K562 (cell line): ENCODE results near the gene NPAS3.

Experiments
- CEBPZ ChIP-seq: fragments of 150-350 bp; IDR thresholded peaks from 2 replicates; pipeline ENCODE4 v1.6.1; 2014; ENCODE audit warnings: low read depth, mild to moderate bottlenecking, low read length, borderline replicate concordance
- GATA2 ChIP-seq: sonication (generic); formaldehyde crosslinking; IDR thresholded peaks from 2 replicates; pipeline ENCODE4 v1.4.0; 2020; ENCODE audit warnings: mild to moderate bottlenecking, missing genetic modification reagents
- MAX ChIP-seq: sonication (generic); formaldehyde crosslinking; IDR thresholded peaks from 2 replicates; pipeline ENCODE4 v1.9.0; 2022; ENCODE audit warnings: mild to moderate bottlenecking, missing genetic modification reagents
- NR3C1 ChIP-seq: sonication (generic); formaldehyde crosslinking; IDR thresholded peaks from 2 replicates; pipeline ENCODE4 v1.8.1; 2022; ENCODE audit warnings: missing genetic modification reagents
- POLR2AphosphoS5 ChIP-seq: IDR thresholded peaks from 2 replicates; pipeline ENCODE4 v1.6.1; 2011; ENCODE audit warnings: mild to moderate bottlenecking, low read depth, low read length, moderate library complexity; ENCODE audit not compliant: control insufficient read depth, insufficient read depth
- STAG1 ChIP-seq: sonication (generic); formaldehyde crosslinking; IDR thresholded peaks from 2 replicates; pipeline ENCODE4 v1.5.0; 2020; ENCODE audit warnings: missing genetic modification reagents, borderline replicate concordance
- ZEB2 ChIP-seq: fragments of 450-650 bp; IDR thresholded peaks from 2 replicates; pipeline ENCODE4 v1.6.1; 2016
- ZMIZ1 ChIP-seq, 2 experiments: fragments of 150-350 bp in 1 of 2; IDR thresholded peaks; 2 replicates each; pipeline ENCODE4 v1.6.1; 2012 to 2016; ENCODE audit warnings: low read depth in 2 of 2, low read length in 2 of 2, mild to moderate bottlenecking in 1 of 2, moderate library complexity in 1 of 2
- TF ChIP-seq, protein P1 (sequence below): fragments of 250-450 bp; sonication (Bioruptor Pico); IDR thresholded peaks from 2 replicates; pipeline ENCODE4 v1.5.1; 2021; ENCODE audit warnings: mild to moderate bottlenecking
- TF ChIP-seq, protein P2 (sequence below), 3 experiments: IDR thresholded peaks in 2 of 3; conservative IDR thresholded peaks in 1 of 3; 2 replicates each; pipeline ENCODE4 v1.5.1; 2011 to 2012; ENCODE audit warnings: low read length in 3 of 3, mild to moderate bottlenecking in 3 of 3, control low read depth in 2 of 3, improper control_type of control experiment in 1 of 3, inconsistent platforms in 1 of 3, low read depth in 1 of 3, mixed read lengths in 1 of 3, moderate library complexity in 1 of 3; ENCODE audit not compliant: insufficient read depth in 2 of 3

DNA sequence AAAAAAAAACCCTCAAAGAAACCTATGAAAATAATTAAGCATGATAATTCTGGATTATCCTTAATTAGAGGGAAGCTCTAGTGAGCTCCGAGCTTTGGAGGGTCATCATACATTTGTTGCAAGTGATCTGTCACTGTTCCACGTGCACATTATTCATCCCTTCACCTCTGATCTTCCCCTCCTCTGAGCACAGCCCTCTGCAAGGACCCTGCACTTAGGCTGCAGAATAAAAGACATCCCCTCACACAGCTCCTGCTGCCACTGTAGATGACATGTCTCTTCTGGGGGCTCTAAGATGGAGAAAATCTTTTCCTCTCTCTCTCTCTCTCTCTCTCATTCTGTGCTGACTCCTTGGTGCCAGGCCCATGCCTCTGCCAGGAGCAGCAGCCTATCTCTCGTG is 711.8 kb downstream of the NPAS3 start:
- no peak for TF ChIP-seq ZMIZ1 (IDR thresholded peaks at IDR 0.05; ENCODE audit: low read depth in 2 of 2, low read length in 2 of 2)
- TF ChIP-seq, protein P1, sequence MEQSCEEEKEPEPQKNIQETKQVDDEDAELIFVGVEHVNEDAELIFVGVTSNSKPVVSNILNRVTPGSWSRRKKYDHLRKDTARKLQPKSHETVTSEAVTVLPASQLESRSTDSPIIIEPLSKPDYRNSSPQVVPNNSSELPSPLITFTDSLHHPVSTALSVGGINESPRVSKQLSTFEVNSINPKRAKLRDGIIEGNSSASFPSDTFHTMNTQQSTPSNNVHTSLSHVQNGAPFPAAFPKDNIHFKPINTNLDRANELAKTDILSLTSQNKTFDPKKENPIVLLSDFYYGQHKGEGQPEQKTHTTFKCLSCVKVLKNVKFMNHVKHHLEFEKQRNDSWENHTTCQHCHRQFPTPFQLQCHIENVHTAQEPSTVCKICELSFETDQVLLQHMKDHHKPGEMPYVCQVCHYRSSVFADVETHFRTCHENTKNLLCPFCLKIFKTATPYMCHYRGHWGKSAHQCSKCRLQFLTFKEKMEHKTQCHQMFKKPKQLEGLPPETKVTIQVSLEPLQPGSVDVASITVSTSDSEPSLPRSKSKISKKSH (CRISPR knock-in tag), result no peak
- TF ChIP-seq NR3C1, result no peak
- TF ChIP-seq, protein P2, sequence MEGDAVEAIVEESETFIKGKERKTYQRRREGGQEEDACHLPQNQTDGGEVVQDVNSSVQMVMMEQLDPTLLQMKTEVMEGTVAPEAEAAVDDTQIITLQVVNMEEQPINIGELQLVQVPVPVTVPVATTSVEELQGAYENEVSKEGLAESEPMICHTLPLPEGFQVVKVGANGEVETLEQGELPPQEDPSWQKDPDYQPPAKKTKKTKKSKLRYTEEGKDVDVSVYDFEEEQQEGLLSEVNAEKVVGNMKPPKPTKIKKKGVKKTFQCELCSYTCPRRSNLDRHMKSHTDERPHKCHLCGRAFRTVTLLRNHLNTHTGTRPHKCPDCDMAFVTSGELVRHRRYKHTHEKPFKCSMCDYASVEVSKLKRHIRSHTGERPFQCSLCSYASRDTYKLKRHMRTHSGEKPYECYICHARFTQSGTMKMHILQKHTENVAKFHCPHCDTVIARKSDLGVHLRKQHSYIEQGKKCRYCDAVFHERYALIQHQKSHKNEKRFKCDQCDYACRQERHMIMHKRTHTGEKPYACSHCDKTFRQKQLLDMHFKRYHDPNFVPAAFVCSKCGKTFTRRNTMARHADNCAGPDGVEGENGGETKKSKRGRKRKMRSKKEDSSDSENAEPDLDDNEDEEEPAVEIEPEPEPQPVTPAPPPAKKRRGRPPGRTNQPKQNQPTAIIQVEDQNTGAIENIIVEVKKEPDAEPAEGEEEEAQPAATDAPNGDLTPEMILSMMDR (IDR thresholded peaks at IDR 0.05 in 2 of 3, conservative IDR thresholded peaks at IDR 0.05 in 1 of 3; ENCODE audit: insufficient read depth in 2 of 3, low read depth in 1 of 3, low read length in 3 of 3), result no peak
- no peak for TF ChIP-seq STAG1 (CRISPR knock-in tag)
- no peak for TF ChIP-seq GATA2 (CRISPR knock-in tag)
- TF ChIP-seq CEBPZ, result no peak
- no peak for TF ChIP-seq ZEB2
- no peak for TF ChIP-seq POLR2AphosphoS5
- TF ChIP-seq MAX (CRISPR knock-in tag), result no peak
